ENCODE results near the gene NHS. TPM values are rescaled to one million over a fixed set of nuclear protein-coding genes. Genes with fewer than 3 reads are reported as not detected.

NHS gene
- total RNA-seq, 1 donor = 10.5 TPM

GRCh38 chrX:17465201-17465600 is 90.2 kb downstream of the NHS start:
- Histone ChIP-seq H3K27ac (ENCODE audit: low read depth, low read length) (no peak overlapping the region), H2AFZ (ENCODE audit: low read length) (no peak overlapping the region), H3K4me2 (ENCODE audit: insufficient read depth, low read length) (no peak overlapping the region), H3K4me3 (ENCODE audit: insufficient read depth, low read length) (no peak overlapping the region), H3K4me1 (ENCODE audit: insufficient read depth, low read length) (peaks cover 13% of the 10 kb centered on the region), H3K9me3 (ENCODE audit: low read depth, low read length) (no peaks in the 10 kb centered on the region), H3K36me3 (ENCODE audit: insufficient read depth, low read length) (no peaks in the 10 kb centered on the region), H3K27me3 (ENCODE audit: insufficient read depth, low read length) (no peaks in the 10 kb centered on the region), H3K79me2 (ENCODE audit: insufficient read depth, low read length) (peaks cover 17% of the 10 kb centered on the region), H4K20me1 (ENCODE audit: insufficient read depth, low read length) (peaks cover 5% of the 10 kb centered on the region)
- no peak for DNase-seq (ENCODE audit: insufficient read length, low spot score, missing footprints)
- TF ChIP-seq, protein P1, sequence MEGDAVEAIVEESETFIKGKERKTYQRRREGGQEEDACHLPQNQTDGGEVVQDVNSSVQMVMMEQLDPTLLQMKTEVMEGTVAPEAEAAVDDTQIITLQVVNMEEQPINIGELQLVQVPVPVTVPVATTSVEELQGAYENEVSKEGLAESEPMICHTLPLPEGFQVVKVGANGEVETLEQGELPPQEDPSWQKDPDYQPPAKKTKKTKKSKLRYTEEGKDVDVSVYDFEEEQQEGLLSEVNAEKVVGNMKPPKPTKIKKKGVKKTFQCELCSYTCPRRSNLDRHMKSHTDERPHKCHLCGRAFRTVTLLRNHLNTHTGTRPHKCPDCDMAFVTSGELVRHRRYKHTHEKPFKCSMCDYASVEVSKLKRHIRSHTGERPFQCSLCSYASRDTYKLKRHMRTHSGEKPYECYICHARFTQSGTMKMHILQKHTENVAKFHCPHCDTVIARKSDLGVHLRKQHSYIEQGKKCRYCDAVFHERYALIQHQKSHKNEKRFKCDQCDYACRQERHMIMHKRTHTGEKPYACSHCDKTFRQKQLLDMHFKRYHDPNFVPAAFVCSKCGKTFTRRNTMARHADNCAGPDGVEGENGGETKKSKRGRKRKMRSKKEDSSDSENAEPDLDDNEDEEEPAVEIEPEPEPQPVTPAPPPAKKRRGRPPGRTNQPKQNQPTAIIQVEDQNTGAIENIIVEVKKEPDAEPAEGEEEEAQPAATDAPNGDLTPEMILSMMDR (IDR thresholded peaks at IDR 0.05; ENCODE audit: extremely low read depth, low read depth, low read length) = no peak

DNA sequence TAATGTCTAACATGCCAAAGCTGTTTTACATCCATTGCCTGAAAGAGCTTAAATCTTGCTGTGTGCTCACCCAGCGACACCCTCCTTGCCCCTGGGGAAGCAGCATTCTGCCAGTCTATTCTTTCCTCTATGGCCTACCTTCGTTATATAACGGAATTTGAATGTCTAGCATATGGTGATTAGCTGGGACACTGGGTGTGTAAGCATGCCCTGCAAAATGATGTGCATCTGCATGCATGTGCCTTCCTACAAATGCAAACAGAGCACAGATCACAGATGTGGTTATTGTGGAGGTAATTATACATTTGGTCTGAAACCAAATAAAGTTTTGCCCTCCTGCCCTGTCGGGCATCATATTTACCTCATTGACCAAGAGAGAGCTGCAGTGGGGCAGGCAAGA is 90.8 kb downstream of the NHS start:
- TF ChIP-seq, protein P1 (IDR thresholded peaks at IDR 0.05; ENCODE audit: extremely low read depth, low read depth, low read length) = no peak
- Histone ChIP-seq H3K27ac (ENCODE audit: low read depth, low read length) (no peak overlapping the region), H3K4me3 (ENCODE audit: insufficient read depth, low read length) (no peak overlapping the region), H3K4me2 (ENCODE audit: insufficient read depth, low read length) (no peak overlapping the region), H3K4me1 (ENCODE audit: insufficient read depth, low read length) (peaks cover 13% of the 10 kb centered on the region), H4K20me1 (ENCODE audit: insufficient read depth, low read length) (peaks cover 5% of the 10 kb centered on the region), H3K36me3 (ENCODE audit: insufficient read depth, low read length) (no peaks in the 10 kb centered on the region), H2AFZ (ENCODE audit: low read length) (no peak overlapping the region), H3K27me3 (ENCODE audit: insufficient read depth, low read length) (no peaks in the 10 kb centered on the region), H3K79me2 (ENCODE audit: insufficient read depth, low read length) (peaks cover 15% of the 10 kb centered on the region), H3K9me3 (ENCODE audit: low read depth, low read length) (no peaks in the 10 kb centered on the region)
- DNase-seq (ENCODE audit: insufficient read length, low spot score, missing footprints) = no peak

GRCh38 chrX:17470136-17470535 is 95.1 kb downstream of the NHS start:
- Histone ChIP-seq H3K27ac (ENCODE audit: low read depth, low read length) (no peak overlapping the region), H3K9me3 (ENCODE audit: low read depth, low read length) (no peaks in the 10 kb centered on the region), H3K4me3 (ENCODE audit: insufficient read depth, low read length) (no peak overlapping the region), H4K20me1 (ENCODE audit: insufficient read depth, low read length) (no peaks in the 10 kb centered on the region), H2AFZ (ENCODE audit: low read length) (no peak overlapping the region), H3K4me2 (ENCODE audit: insufficient read depth, low read length) (no peak overlapping the region), H3K4me1 (ENCODE audit: insufficient read depth, low read length) (peaks cover 10% of the 10 kb centered on the region), H3K27me3 (ENCODE audit: insufficient read depth, low read length) (no peaks in the 10 kb centered on the region), H3K36me3 (ENCODE audit: insufficient read depth, low read length) (no peaks in the 10 kb centered on the region), H3K79me2 (ENCODE audit: insufficient read depth, low read length) (peaks cover 7% of the 10 kb centered on the region)
- TF ChIP-seq, protein P1 (IDR thresholded peaks at IDR 0.05; ENCODE audit: extremely low read depth, low read depth, low read length) = no peak
- DNase-seq (ENCODE audit: insufficient read length, low spot score, missing footprints) = no peak

DNA sequence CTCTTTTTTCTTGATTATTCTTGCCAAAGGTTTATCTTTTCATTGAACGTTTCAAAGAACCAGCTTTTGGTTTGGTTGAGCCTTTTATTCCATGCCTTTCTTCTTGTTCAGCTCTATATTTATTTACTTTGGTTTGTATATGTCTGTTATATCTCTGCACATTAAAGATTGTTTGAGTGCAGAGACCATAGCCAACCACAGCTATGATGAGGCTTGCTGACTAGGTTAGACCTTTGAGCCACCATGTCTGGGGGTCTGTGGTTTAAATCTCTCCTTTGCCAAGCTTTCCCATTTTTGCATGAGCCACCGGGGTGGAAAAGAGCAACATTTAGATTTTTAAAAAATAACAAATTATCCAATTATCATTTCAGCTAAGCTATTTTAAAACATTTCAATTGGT is 96.1 kb downstream of the NHS start:
- no peak overlapping the region for H2AFZ ChIP-seq (ENCODE audit: low read length)
- no peak overlapping the region for H3K27ac ChIP-seq (ENCODE audit: low read depth, low read length)
- H3K27me3 ChIP-seq (ENCODE audit: insufficient read depth, low read length) = no peaks in the 10 kb centered on the region
- TF ChIP-seq, protein P1 (IDR thresholded peaks at IDR 0.05; ENCODE audit: extremely low read depth, low read depth, low read length) = no peak
- H3K4me2 ChIP-seq (ENCODE audit: insufficient read depth, low read length) = no peak overlapping the region
- no peaks in the 10 kb centered on the region for H3K9me3 ChIP-seq (ENCODE audit: low read depth, low read length)
- peaks cover 7% of the 10 kb centered on the region for H3K79me2 ChIP-seq (ENCODE audit: insufficient read depth, low read length)
- H3K4me3 ChIP-seq (ENCODE audit: insufficient read depth, low read length) = no peak overlapping the region
- no peaks in the 10 kb centered on the region for H3K36me3 ChIP-seq (ENCODE audit: insufficient read depth, low read length)
- no peaks in the 10 kb centered on the region for H4K20me1 ChIP-seq (ENCODE audit: insufficient read depth, low read length)
- H3K4me1 ChIP-seq (ENCODE audit: insufficient read depth, low read length) = peaks cover 20% of the 10 kb centered on the region
- DNase-seq (ENCODE audit: insufficient read length, low spot score, missing footprints) = no peak

Data from osteoblast (primary cell).